BJ (cell line): ENCODE measurements around the gene SULT1C3. TPM values are rescaled to one million over a fixed set of nuclear protein-coding genes. Genes with fewer than 3 reads are reported as not detected.
"Not testable (repeated sequence)": the region's sequence is repeated elsewhere in the genome, so short reads cannot be mapped to it uniquely, and the experiment has no call there.

Experiments used
- CTCF ChIA-PET: fragments of 350-600 bp; formaldehyde crosslinking; extraction: SDS; loops from one replicate; lab custom pipeline; 2021; ENCODE audit warnings: antibody characterized with exemption, inconsistent platforms; lab: Yijun Ruan, JAX
- POLR2A ChIA-PET: fragments of 300-600 bp; sonication (Branson Sonifier 250); formaldehyde crosslinking; extraction: SDS; loops from one replicate; lab custom pipeline; 2021; ENCODE audit warnings: antibody characterized with exemption; lab: Charles Lee
- DNase-seq: peaks from one replicate; pipeline ENCODE4 v3.0.0-alpha.2; 2011; ENCODE audit warnings: low read depth
- H3K27me3 ChIP-seq: 2 replicates; pipeline ENCODE4 v1.6.0; 2011; ENCODE audit warnings: low read length; ENCODE audit not compliant: control insufficient read depth, insufficient read depth
- H3K36me3 ChIP-seq: 2 replicates; pipeline ENCODE4 v1.5.1; 2011; ENCODE audit warnings: low read length; ENCODE audit not compliant: control insufficient read depth, insufficient read depth
- H3K4me3 ChIP-seq: 2 replicates; pipeline ENCODE4 v1.5.1; 2011; ENCODE audit warnings: low read depth, mild to moderate bottlenecking, control low read depth, low read length
- CTCF ChIP-seq: IDR thresholded peaks from 2 replicates; pipeline ENCODE4 v1.5.1; 2011; ENCODE audit warnings: low read depth, mild to moderate bottlenecking, control low read depth, inconsistent platforms, low read length, moderate library complexity; ENCODE audit not compliant: insufficient read depth
- polyA plus RNA-seq: library from polyadenylated mRNA; depleted of rRNA; stranded (reverse); fragments of >200 nt; gene quantifications from 2 replicates; pipeline ENCODE4 v1.2.3, GENCODE V29; 2011

SULT1C3 gene
- polyA plus RNA-seq, 1 experiment: not detected

GRCh38 chr2:108278631-108279030 lies 38.9 kb downstream of the SULT1C3 start:
- TF ChIP-seq CTCF: no peak
- no peak overlapping the region for H3K4me3 ChIP-seq
- H3K36me3 ChIP-seq: no peaks in the 10 kb centered on the region

GRCh38 chr2:108279468-108279867 lies 39.7 kb downstream of the SULT1C3 start:
- CTCF ChIA-PET: no interaction called here

More at GRCh38 chr2:108278631-108279030, 38.9 kb downstream of the SULT1C3 start:
- POLR2A ChIA-PET: interaction anchor here (0.6 kb wide), 1 partner anchor 359 kb away, joined by 5 read pairs; no protein-coding TSS in a partner anchor
- H3K27me3 ChIP-seq: 0 out of 2 replicates have a peak, but pooled peaks cover 3% of the 10 kb centered on the region
- CTCF ChIA-PET: no interaction called here
- no peak for DNase-seq

DNA sequence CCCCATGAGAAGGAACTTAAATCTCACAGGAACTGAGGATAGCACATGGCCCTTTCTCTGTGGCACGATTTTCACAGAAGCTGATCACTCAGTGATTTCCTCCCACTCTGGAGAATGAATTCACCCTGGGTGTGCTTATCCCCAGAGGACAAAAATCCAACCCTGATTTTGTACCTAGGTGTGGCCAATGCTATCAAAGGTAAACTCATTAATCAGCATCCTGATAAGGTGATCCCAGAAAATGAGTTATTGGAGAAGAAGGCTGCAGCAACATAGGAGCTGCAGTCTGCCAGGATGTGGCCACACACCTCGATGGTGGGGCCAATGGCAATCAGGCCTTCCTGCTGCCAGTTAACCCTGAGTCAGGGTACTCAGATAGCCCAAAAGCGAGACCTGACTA lies 40.7 kb downstream of the SULT1C3 start:
- Histone ChIP-seq H3K27me3 (0 out of 2 replicates have a peak, but pooled peaks cover 3% of the 10 kb centered on the region), H3K4me3 (no peak overlapping the region), H3K36me3 (no peaks in the 10 kb centered on the region)
- no peak for TF ChIP-seq CTCF
- DNase-seq: no peak
- POLR2A ChIA-PET: no interaction called here
- CTCF ChIA-PET: no interaction called here

More at GRCh38 chr2:108279468-108279867, 39.7 kb downstream of the SULT1C3 start:
- 0 out of 2 replicates have a peak, but pooled peaks cover 3% of the 10 kb centered on the region for H3K27me3 ChIP-seq
- no peak for TF ChIP-seq CTCF
- POLR2A ChIA-PET: no interaction called here
- no peak overlapping the region for H3K4me3 ChIP-seq
- DNase-seq: no peak
- no peaks in the 10 kb centered on the region for H3K36me3 ChIP-seq

DNA sequence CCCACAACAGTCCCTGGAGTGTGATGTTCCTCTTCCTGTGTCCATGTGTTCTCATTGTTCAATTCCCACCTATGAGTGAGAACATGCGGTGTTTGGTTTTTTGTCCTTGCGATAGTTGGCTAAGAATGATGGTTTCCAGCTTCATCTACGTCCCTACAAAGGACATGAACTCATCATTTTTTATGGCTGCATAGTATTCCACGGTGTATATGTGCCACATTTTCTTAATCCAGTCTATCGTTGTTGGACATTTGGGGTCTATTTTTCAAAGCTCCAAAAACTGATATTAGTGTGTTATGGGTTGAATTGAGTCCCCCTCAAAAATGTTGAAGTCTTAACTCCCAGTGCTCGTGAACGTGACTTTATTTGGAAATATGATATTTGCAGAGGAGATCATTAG lies 44.8 kb downstream of the SULT1C3 start:
- CTCF ChIA-PET, H3K36me3 ChIP-seq, H3K27me3 ChIP-seq, POLR2A ChIA-PET, H3K4me3 ChIP-seq, DNase-seq: not testable (repeated sequence)

GRCh38 chr2:108285616-108286015 lies 45.8 kb downstream of the SULT1C3 start:
- no peaks in the 10 kb centered on the region for H3K36me3 ChIP-seq
- TF ChIP-seq CTCF: no peak
- peaks cover 2% of the 10 kb centered on the region for H3K27me3 ChIP-seq
- H3K4me3 ChIP-seq: no peak overlapping the region
- POLR2A ChIA-PET: no interaction called here
- CTCF ChIA-PET: no interaction called here
- no peak for DNase-seq

- no peak for DNase-seq
- no peak for TF ChIP-seq CTCF
- CTCF ChIA-PET: no interaction called here
- Histone ChIP-seq H3K4me3 (no peak overlapping the region), H3K36me3 (no peaks in the 10 kb centered on the region), H3K27me3 (peaks cover 2% of the 10 kb centered on the region)
- POLR2A ChIA-PET: no interaction called here
Measured at GRCh38 chr2:108287169-108287568, 47.4 kb downstream of the SULT1C3 start.
